Fibroblast of pulmonary artery (primary cell): Measurements from ENCODE around the gene RDX.
"Not testable (repeated sequence)": the region's sequence is repeated elsewhere in the genome, so short reads cannot be mapped to it uniquely, and the experiment has no call there.

Experiments
- DNase-seq: peaks from one replicate; pipeline ENCODE4 v3.0.0-alpha.2; 2010; ENCODE audit warnings: low read depth
- H3K4me3 ChIP-seq: replicated peaks from 2 replicates; pipeline ENCODE4 v1.5.1; 2011; ENCODE audit warnings: low read depth, mild to moderate bottlenecking, control low read depth, low read length, moderate library complexity
- CTCF ChIP-seq: IDR thresholded peaks from 2 replicates; pipeline ENCODE4 v1.5.1; 2011; ENCODE audit warnings: mild to moderate bottlenecking, control low read depth, low read length, inconsistent platforms; ENCODE audit errors: missing control alignments

RDX gene

GRCh38 chr11:110230377-110230776 is 66.0 kb downstream of the RDX start:
- H3K4me3 ChIP-seq: no peak overlapping the region
- DNase-seq: no peak
- TF ChIP-seq CTCF: no peak

GRCh38 chr11:110219006-110219785 is 77.2 kb downstream of the RDX start:
- TF ChIP-seq CTCF: no peak
- DNase-seq: peak; percentile 47
- H3K4me3 ChIP-seq: no peak overlapping the region

- TF ChIP-seq CTCF: no peak
- H3K4me3 ChIP-seq: no peak overlapping the region
- DNase-seq: no peak
Observed at GRCh38 chr11:110217936-110218335, 78.5 kb downstream of the RDX start.

- TF ChIP-seq CTCF: no peak
- DNase-seq: no peak
- H3K4me3 ChIP-seq: no peak overlapping the region
Observed at GRCh38 chr11:110217223-110217877, 79.1 kb downstream of the RDX start.

GRCh38 chr11:110209313-110209694 is 87.1 kb downstream of the RDX start:
- H3K4me3 ChIP-seq: peak overlapping the region; percentile 32
- not testable (repeated sequence) for DNase-seq

- peak overlapping the region; percentile 32 for H3K4me3 ChIP-seq
- not testable (repeated sequence) for DNase-seq
Observed at GRCh38 chr11:110208678-110209312, 87.6 kb downstream of the RDX start.

GRCh38 chr11:110207123-110207522 is 89.3 kb downstream of the RDX start:
- H3K4me3 ChIP-seq: no peak overlapping the region
- DNase-seq: no peak
- TF ChIP-seq CTCF: no peak
